D721Med (cell line): ENCODE measurements around the gene HUWE1.

Source experiments
- DNase-seq: peaks from one replicate; pipeline ENCODE4 v3.0.0; 2011; ENCODE audit warnings: low spot score; ENCODE audit not compliant: insufficient read length
- FAIRE-seq: peaks from 2 replicates; lab custom pipeline; 2011; peaks lifted over from hg19 to GRCh38; lab: Jason Lieb, UNC
- TF ChIP-seq, protein P1 (sequence below): IDR thresholded peaks from 2 replicates; pipeline ENCODE4 v1.5.1; 2012; ENCODE audit warnings: mild to moderate bottlenecking, control low read depth; ENCODE audit not compliant: insufficient read depth; ENCODE audit errors: missing control alignments

The HUWE1 gene

DNA sequence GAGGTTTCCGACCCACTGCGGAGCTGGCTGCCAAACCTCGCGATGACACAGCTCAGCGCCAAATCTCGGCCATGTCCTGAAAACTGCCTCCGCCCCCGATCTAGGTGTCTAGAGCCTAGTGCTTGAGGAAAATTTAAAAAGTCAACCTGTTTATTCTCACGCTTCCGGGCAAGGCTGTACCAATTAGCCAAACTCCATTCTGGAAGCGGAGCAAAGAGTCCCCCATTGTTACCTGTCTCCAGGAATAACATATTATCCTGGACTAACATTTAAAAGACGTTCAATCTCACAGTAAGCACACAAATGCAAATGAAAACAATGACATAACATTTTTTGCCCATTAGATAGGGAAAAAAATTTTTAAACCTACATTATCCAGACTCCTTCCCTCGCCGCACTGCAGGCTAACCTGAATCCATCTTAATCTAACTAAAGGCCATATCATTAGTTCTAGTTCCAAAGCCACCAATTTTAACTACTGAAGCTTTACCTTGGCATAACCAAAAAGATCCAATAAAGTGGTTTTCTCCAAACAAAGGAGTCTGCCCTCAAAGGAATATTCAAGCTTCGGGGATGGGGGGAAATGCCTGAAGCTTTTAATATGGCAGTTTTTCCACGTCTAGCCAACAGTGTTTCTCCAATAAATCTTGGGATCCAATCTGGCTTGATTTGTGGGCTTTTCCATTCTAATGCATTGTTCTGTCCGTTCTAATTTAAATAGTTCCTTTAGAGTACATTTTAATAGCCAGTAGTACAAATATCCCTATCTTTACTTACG is 1.9 kb downstream of the HUWE1 start:
- TF ChIP-seq, protein P1, sequence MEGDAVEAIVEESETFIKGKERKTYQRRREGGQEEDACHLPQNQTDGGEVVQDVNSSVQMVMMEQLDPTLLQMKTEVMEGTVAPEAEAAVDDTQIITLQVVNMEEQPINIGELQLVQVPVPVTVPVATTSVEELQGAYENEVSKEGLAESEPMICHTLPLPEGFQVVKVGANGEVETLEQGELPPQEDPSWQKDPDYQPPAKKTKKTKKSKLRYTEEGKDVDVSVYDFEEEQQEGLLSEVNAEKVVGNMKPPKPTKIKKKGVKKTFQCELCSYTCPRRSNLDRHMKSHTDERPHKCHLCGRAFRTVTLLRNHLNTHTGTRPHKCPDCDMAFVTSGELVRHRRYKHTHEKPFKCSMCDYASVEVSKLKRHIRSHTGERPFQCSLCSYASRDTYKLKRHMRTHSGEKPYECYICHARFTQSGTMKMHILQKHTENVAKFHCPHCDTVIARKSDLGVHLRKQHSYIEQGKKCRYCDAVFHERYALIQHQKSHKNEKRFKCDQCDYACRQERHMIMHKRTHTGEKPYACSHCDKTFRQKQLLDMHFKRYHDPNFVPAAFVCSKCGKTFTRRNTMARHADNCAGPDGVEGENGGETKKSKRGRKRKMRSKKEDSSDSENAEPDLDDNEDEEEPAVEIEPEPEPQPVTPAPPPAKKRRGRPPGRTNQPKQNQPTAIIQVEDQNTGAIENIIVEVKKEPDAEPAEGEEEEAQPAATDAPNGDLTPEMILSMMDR, result no peak
- FAIRE-seq, result peak; percentile 55
- no peak for DNase-seq

DNA sequence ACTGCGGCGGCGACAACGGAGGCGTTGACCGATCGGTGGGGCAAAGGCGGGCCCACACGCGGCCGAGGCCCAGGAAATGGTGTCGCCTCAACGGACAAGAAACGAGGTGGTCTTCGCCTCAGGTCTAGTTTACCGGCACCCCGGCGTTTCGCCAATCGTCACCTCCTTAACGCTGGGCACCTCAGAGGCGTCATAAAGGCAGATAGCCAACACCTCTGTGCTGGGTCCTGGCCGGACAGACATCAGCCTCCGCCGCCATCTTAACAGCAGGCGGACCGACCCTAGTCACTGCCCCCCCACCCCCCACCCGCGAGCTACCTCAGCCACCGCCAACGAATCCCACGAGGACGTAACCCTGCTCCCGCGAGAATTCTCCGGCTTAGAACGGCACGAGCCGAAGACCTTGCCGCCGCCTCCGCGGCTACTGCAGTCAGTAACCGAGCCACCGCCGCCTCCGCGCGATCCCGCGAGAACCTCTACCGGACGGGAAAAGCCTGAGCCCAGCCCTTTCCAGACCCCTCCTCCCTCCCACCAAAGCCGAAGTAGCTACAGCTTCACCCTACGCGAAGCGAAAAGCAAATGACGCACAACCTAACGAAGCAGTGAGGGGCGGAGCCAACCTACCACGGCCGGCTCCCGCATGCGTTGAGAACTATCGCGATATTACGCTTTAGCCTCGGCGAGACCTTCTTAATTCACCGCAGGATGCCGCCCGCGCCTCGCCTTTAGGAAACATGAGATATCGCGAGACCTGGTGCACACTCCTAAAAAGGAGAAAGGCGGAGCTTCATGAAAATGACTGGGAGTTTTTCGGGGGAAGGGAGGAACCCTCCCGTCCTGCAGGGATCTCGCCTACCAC is 2.7 kb downstream of the HUWE1 start:
- FAIRE-seq, result peak; percentile 44

DNA sequence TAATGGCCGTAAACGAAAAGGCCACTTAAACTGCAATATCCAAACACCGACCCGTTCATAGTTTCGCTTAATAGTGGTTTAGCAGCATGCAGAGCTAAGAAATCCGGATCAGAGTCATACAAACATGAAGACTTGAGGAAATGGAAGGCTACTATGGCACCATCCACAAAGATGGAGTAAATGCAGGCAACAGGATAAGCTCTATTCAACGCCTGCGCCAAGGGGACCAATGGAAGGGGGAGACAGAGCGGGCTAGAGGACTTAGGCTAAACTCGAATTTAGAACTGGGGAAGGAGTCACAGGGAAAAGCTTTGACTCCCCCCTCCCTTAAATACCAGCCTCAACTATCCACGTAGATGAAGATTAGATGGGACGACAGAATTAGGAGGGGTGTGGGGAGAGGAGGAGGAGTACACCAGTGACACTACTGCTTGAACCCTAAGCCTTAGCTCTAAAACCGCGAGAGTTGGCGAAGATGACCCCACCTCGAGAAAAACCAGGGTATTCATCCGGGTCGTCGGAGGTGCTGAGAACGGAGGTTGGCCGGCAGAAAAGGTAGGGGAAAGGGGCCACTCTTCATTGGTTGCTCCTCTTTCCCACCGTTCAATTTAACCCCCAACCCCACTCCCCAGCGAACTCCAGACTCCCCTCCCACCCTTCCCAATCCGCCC is 3.5 kb downstream of the HUWE1 start:
- no peak for FAIRE-seq

More for the DNA sequence above, 2.7 kb downstream of the HUWE1 start:
- DNase-seq, result peak; percentile 24
- TF ChIP-seq, protein P1, result no peak

DNA sequence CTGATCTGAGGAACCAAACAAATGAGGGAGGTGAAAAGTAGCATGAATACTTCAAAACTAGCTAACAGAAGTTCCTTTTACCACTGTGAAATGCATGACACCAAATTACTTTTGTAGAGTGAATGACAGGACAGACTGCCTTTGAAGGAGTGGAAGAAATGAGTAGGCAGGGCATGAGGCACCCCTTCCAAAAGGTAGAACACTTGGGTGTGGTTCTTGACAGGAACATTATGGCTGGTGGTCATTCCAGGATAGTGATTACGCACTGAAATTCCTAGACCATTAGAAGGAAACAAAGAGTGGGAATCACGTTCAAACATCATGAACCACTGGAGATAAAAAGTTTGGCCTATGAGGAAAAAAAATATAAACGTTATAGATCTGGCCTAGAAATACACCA is 4.9 kb downstream of the HUWE1 start:
- DNase-seq (no peak), FAIRE-seq (no peak)
- TF ChIP-seq, protein P1, result no peak

More for the DNA sequence above, 3.5 kb downstream of the HUWE1 start:
- TF ChIP-seq, protein P1, result no peak
- DNase-seq, result no peak

DNA sequence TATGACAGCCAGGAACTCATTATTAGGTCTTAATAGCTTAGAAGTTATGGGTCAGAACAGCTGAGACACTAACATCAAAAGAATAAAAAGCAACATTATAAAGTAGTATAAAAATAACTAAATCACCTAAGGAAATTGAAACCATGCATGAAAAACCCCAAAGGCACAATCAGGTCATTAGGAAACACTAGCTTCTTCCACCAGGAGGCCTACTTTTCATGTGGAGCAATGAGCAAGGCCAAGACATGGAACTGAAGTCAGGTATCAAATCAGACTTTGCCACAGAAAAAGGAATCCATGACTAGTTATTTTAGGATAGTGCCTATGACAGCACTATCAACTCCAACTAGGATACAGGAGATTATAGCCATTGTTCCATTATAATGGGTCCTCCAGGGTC is 7.9 kb downstream of the HUWE1 start:
- DNase-seq (no peak), FAIRE-seq (no peak)
- TF ChIP-seq, protein P1, result no peak

DNA sequence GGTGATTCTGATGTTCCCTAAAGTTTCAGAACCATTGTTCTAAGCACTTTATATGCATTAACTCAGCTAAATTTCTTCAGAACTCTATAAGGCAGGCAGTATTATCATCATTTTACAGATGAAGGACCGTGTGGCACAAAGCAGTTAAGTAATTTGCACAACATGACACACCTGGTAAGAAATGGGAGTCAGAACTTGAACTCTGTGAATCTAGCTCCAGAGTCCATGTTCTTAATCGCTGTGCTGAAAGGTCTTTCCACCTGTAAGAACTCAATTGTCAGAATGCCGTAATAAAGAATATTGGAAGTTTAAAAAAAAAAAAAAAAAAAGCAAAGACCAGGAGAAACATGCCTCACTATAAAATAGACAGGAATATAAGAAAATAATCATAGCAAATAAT is 9.2 kb downstream of the HUWE1 start:
- no peak for FAIRE-seq
- DNase-seq, result no peak
- TF ChIP-seq, protein P1, result no peak
